HFFc6 (cell line): Measurements from ENCODE around the gene ZAP70. TPM values are rescaled to one million over a fixed set of nuclear protein-coding genes. Genes with fewer than 3 reads are reported as not detected.

Source experiments
- DNase-seq: peaks from one replicate; pipeline ENCODE4 v3.0.0-alpha.2; 2018
- H3K27ac Mint-ChIP-seq: 2 replicates; pipeline ENCODE4 v1.8.0; 2020; ENCODE audit warnings: mild to moderate bottlenecking, mixed read lengths
- H3K27me3 Mint-ChIP-seq: 2 replicates; pipeline ENCODE4 v1.8.0; 2021; ENCODE audit warnings: mild to moderate bottlenecking, moderate library complexity, mixed read lengths; ENCODE audit not compliant: insufficient read depth
- H3K36me3 Mint-ChIP-seq: 2 replicates; pipeline ENCODE4 v1.8.0; 2021; ENCODE audit warnings: low read depth, mixed read lengths
- H3K4me1 Mint-ChIP-seq: 2 replicates; pipeline ENCODE4 v1.8.0; 2020; ENCODE audit warnings: low read depth, mixed read lengths
- H3K4me3 Mint-ChIP-seq: 2 replicates; pipeline ENCODE4 v1.8.0; 2020; ENCODE audit warnings: mild to moderate bottlenecking, moderate library complexity, mixed read lengths
- H3K9me3 Mint-ChIP-seq: 2 replicates; pipeline ENCODE4 v1.8.0; 2020; ENCODE audit warnings: mild to moderate bottlenecking, mixed read lengths
- total RNA-seq, 6 experiments: library from RNA; stranded (reverse); fragmentation: NEBNext Ultra II Directional; extraction: Animal tissue kit (Norgen Biotek cat#: 25700); gene quantifications; 2 replicates in 1 of 6; 3 replicates in 5 of 6; pipeline ENCODE4 v1.2.3, GENCODE V29; 2021
- TF ChIP-seq, protein P1 (sequence below): fragments of 200-600 bp; sonication (generic); IDR thresholded peaks from 2 replicates; pipeline ENCODE4 v1.5.0; 2021; ENCODE audit warnings: antibody characterized with exemption, mild to moderate bottlenecking

ZAP70 gene
- total RNA-seq, 6 experiments from 2014 or later = not detected

DNA sequence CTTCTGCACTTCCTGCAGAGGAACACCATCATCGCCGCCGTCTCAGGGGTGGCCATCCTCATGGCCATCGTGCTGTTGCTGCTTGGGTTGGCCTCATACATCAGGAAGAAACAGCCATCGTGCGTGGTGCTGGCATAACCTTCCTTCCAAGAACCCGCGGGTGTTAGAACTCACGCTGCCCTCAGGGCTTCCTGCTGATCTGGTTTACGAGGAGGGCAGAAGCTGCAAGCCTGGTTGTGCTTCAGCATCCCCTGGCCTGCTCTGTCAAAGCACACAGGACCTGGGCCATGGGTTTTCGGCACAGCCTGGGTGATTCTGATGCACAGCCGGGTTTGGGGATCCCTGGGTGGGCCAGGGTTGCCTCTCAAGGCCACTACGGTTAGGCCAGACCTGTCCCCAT lies 12.2 kb upstream of the ZAP70 start:
- H3K4me3 Mint-ChIP-seq = no peak overlapping the region

GRCh38 chr2:97701851-97702465 lies 11.4 kb upstream of the ZAP70 start:
- TF ChIP-seq, protein P1, sequence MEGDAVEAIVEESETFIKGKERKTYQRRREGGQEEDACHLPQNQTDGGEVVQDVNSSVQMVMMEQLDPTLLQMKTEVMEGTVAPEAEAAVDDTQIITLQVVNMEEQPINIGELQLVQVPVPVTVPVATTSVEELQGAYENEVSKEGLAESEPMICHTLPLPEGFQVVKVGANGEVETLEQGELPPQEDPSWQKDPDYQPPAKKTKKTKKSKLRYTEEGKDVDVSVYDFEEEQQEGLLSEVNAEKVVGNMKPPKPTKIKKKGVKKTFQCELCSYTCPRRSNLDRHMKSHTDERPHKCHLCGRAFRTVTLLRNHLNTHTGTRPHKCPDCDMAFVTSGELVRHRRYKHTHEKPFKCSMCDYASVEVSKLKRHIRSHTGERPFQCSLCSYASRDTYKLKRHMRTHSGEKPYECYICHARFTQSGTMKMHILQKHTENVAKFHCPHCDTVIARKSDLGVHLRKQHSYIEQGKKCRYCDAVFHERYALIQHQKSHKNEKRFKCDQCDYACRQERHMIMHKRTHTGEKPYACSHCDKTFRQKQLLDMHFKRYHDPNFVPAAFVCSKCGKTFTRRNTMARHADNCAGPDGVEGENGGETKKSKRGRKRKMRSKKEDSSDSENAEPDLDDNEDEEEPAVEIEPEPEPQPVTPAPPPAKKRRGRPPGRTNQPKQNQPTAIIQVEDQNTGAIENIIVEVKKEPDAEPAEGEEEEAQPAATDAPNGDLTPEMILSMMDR = no peak
- no peaks in the 10 kb centered on the region for H3K9me3 Mint-ChIP-seq
- H3K27ac Mint-ChIP-seq = no peak overlapping the region
- H3K36me3 Mint-ChIP-seq = no peaks in the 10 kb centered on the region
- H3K27me3 Mint-ChIP-seq = peaks cover 22% of the 10 kb centered on the region
- peaks cover 5% of the 10 kb centered on the region for H3K4me1 Mint-ChIP-seq
- H3K4me3 Mint-ChIP-seq = no peak overlapping the region
- no peak for DNase-seq

More for the DNA sequence above, 12.2 kb upstream of the ZAP70 start:
- no peak overlapping the region for H3K27ac Mint-ChIP-seq
- DNase-seq = no peak
- peaks cover 20% of the 10 kb centered on the region for H3K27me3 Mint-ChIP-seq
- H3K36me3 Mint-ChIP-seq = no peaks in the 10 kb centered on the region
- peaks cover 8% of the 10 kb centered on the region for H3K4me1 Mint-ChIP-seq
- TF ChIP-seq, protein P1 = no peak
- no peaks in the 10 kb centered on the region for H3K9me3 Mint-ChIP-seq

DNA sequence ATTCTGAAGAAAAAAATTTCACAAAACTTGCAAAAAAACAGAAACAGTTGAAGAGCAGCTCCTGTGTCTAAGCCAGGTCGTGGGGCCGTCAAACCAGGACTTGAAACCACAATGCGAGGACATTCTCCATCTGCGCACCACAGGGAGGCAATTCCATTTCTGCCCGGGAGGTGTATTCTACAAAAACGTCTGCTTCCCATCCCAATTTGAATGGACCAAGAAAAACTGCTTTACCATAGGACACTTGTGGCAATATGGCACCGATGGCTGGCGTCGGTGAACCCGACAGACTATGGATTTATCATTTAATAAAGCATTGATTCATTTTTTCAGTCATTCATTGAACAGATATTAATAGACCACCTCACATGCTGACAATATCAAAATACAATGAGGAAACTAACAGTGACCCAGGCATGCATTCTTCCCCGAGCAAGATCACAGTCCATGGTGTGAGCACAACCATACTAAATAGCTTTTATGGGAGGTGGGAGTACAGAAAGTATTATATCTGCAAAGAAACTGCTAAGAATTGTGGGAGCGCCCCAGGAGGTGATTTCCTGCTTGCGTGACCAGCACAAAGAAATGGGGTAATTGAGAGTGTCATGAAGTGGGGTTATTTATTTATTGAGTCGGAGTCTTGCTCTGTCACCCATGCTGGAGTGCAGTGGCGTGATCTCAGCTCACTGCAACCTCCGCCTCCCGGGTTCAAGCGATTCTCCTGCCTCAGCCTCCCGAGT lies 10.5 kb upstream of the ZAP70 start:
- H3K4me1 Mint-ChIP-seq = no peaks in the 10 kb centered on the region
- H3K36me3 Mint-ChIP-seq = no peaks in the 10 kb centered on the region
- no peak overlapping the region for H3K27ac Mint-ChIP-seq
- DNase-seq = no peak
- H3K27me3 Mint-ChIP-seq = peaks cover 22% of the 10 kb centered on the region
- H3K9me3 Mint-ChIP-seq = no peaks in the 10 kb centered on the region
- TF ChIP-seq, protein P1 = no peak
- H3K4me3 Mint-ChIP-seq = no peak overlapping the region

- peaks cover 26% of the 10 kb centered on the region for H3K27me3 Mint-ChIP-seq
- no peaks in the 10 kb centered on the region for H3K36me3 Mint-ChIP-seq
- H3K27ac Mint-ChIP-seq = no peak overlapping the region
- no peaks in the 10 kb centered on the region for H3K4me1 Mint-ChIP-seq
- no peak for DNase-seq
- TF ChIP-seq, protein P1 = no peak
- H3K9me3 Mint-ChIP-seq = no peaks in the 10 kb centered on the region
- H3K4me3 Mint-ChIP-seq = no peak overlapping the region
These were observed 9.6 kb upstream of the ZAP70 start for GRCh38 chr2:97703741-97704140.

DNA sequence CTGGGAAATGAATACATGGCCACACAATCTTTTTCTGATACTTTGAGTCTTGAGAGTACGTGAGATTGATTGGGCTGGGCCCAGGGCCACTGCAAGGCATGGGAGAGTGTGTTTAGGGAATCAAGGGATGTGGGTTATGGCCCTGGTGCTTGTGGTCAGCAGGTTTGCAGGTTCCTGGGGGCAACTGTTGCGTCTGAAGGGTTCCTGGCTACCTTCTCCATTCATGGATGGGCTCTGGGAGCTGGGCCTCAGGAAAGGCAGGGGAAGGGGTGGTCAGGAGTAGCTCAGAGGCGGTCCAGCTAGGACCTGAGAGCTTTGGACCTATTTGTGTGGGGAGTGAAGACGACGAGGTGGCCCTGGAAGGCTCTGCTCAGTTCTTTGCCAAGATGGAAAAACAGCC lies 8.4 kb upstream of the ZAP70 start:
- Mint-ChIP-seq H3K4me3 (no peak overlapping the region), H3K9me3 (no peaks in the 10 kb centered on the region), H3K36me3 (no peaks in the 10 kb centered on the region), H3K27me3 (peaks cover 27% of the 10 kb centered on the region), H3K27ac (no peak overlapping the region), H3K4me1 (peaks cover 2% of the 10 kb centered on the region; the same call in 1 of the 2 replicates)
- TF ChIP-seq, protein P1 = no peak
- DNase-seq = no peak
